Endothelial cell (in vitro differentiated cells): ENCODE measurements around the gene TPP2. TPM values are rescaled to one million over a fixed set of nuclear protein-coding genes. Genes with fewer than 3 reads are reported as not detected.

ENCODE experiments used
- DNase-seq: peaks from one replicate; pipeline ENCODE4 v3.0.0; 2021; ENCODE audit warnings: low spot score
- H3K27ac Mint-ChIP-seq: one replicate; pipeline ENCODE4 v1.8.0; 2021; ENCODE audit warnings: mixed read lengths, inconsistent platforms; ENCODE audit not compliant: unreplicated experiment
- H3K27me3 Mint-ChIP-seq: one replicate; pipeline ENCODE4 v1.8.0; 2021; ENCODE audit warnings: mild to moderate bottlenecking, moderate library complexity, mixed read lengths, inconsistent platforms; ENCODE audit not compliant: unreplicated experiment
- H3K36me3 Mint-ChIP-seq: one replicate; pipeline ENCODE4 v1.8.0; 2021; ENCODE audit warnings: mild to moderate bottlenecking, low read depth, mixed read lengths, inconsistent platforms; ENCODE audit not compliant: unreplicated experiment
- H3K4me1 Mint-ChIP-seq: one replicate; pipeline ENCODE4 v1.8.0; 2021; ENCODE audit warnings: mild to moderate bottlenecking, mixed read lengths, inconsistent platforms; ENCODE audit not compliant: unreplicated experiment
- H3K4me3 Mint-ChIP-seq: one replicate; pipeline ENCODE4 v1.8.0; 2021; ENCODE audit warnings: mild to moderate bottlenecking, mixed read lengths, inconsistent platforms; ENCODE audit not compliant: unreplicated experiment
- H3K9me3 Mint-ChIP-seq: one replicate; pipeline ENCODE4 v1.8.0; 2021; ENCODE audit warnings: mixed read lengths, inconsistent platforms; ENCODE audit not compliant: unreplicated experiment
- total RNA-seq: library from RNA; stranded (reverse); fragmentation: NEBNext Ultra II Directional; extraction: Animal tissue kit (Norgen Biotek cat#: 25700); gene quantifications from one replicate; pipeline ENCODE4 v1.2.1, GENCODE V29; 2021; ENCODE audit not compliant: unreplicated experiment
- TF ChIP-seq, protein P1 (sequence below): fragments of 200-600 bp; sonication (generic); IDR thresholded peaks from one replicate; pipeline ENCODE4 v1.5.0; 2021; ENCODE audit warnings: antibody characterized with exemption; ENCODE audit not compliant: unreplicated experiment

TPP2 gene
- total RNA-seq, 1 donor from 2014 or later: 91.2 TPM

DNA sequence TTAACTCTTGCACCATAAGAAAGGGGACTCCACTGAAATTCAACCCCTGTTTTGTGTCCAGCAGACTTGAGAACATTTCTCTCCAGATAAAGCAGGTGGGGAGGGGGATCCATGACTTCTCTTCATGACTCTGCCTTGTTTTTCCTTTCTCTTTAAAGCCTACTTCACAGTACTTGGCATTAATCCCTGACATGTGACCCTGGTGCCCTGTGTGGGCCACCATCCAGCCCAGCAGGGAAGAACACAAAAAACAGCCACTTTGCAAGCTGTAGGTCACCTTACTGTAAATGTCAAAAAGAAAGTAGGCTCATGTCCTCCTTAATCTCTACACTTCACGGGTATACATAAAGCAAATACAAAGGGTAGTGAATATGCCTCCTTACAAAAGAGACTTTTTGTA, 30.3 kb upstream of the TPP2 start:
- TF ChIP-seq, protein P1, sequence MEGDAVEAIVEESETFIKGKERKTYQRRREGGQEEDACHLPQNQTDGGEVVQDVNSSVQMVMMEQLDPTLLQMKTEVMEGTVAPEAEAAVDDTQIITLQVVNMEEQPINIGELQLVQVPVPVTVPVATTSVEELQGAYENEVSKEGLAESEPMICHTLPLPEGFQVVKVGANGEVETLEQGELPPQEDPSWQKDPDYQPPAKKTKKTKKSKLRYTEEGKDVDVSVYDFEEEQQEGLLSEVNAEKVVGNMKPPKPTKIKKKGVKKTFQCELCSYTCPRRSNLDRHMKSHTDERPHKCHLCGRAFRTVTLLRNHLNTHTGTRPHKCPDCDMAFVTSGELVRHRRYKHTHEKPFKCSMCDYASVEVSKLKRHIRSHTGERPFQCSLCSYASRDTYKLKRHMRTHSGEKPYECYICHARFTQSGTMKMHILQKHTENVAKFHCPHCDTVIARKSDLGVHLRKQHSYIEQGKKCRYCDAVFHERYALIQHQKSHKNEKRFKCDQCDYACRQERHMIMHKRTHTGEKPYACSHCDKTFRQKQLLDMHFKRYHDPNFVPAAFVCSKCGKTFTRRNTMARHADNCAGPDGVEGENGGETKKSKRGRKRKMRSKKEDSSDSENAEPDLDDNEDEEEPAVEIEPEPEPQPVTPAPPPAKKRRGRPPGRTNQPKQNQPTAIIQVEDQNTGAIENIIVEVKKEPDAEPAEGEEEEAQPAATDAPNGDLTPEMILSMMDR: no peak
- Mint-ChIP-seq H3K36me3 (no peaks in the 10 kb centered on the region), H3K27ac (no peak overlapping the region), H3K4me1 (no peaks in the 10 kb centered on the region), H3K4me3 (no peak overlapping the region), H3K27me3 (no peaks in the 10 kb centered on the region), H3K9me3 (no peaks in the 10 kb centered on the region)
- no peak for DNase-seq

DNA sequence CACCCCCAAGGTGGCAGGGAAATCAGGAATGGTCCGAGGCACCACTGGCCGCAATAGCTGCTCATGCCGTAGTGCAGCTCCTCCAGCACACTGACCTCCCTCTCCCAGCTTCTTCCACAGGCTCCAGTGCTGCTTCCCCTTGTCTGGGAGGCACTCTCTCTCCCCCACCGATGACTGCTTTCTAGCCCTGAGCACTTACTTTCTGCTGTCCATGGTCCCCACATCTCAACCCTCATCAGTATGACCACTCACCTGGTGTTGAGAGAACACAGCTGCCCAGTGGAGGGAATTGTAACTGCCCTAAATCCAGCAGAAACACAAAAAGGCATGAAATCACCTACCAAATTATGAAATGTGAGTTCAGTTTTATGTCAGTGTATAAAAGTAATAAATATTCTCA, 28.9 kb upstream of the TPP2 start:
- no peaks in the 10 kb centered on the region for H3K4me1 Mint-ChIP-seq
- no peak overlapping the region for H3K27ac Mint-ChIP-seq
- H3K9me3 Mint-ChIP-seq: no peaks in the 10 kb centered on the region
- no peaks in the 10 kb centered on the region for H3K36me3 Mint-ChIP-seq
- H3K4me3 Mint-ChIP-seq: no peak overlapping the region
- TF ChIP-seq, protein P1: no peak
- DNase-seq: no peak
- H3K27me3 Mint-ChIP-seq: no peaks in the 10 kb centered on the region

DNA sequence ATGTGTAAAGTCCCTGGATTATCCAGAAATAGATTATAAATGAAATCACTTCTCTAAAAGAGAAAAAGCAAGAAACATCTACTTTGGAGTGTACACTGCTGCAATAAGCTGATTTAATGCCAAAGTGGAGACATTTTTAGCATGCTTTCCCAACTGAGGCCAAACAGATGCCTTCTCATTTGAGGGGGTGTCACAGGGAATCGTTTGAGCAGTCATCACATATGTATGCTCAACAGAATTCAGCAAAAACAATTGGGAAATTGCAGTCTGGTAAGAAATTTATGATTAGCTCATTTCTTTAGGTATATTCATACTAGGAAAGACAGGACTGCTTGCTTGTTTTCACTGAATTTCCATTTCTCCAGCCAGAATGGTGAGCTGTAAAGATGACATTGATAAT, 27.3 kb upstream of the TPP2 start:
- no peaks in the 10 kb centered on the region for H3K4me1 Mint-ChIP-seq
- no peak overlapping the region for H3K4me3 Mint-ChIP-seq
- H3K27ac Mint-ChIP-seq: no peak overlapping the region
- no peaks in the 10 kb centered on the region for H3K9me3 Mint-ChIP-seq
- H3K36me3 Mint-ChIP-seq: no peaks in the 10 kb centered on the region
- TF ChIP-seq, protein P1: no peak
- no peaks in the 10 kb centered on the region for H3K27me3 Mint-ChIP-seq
- DNase-seq: no peak

DNA sequence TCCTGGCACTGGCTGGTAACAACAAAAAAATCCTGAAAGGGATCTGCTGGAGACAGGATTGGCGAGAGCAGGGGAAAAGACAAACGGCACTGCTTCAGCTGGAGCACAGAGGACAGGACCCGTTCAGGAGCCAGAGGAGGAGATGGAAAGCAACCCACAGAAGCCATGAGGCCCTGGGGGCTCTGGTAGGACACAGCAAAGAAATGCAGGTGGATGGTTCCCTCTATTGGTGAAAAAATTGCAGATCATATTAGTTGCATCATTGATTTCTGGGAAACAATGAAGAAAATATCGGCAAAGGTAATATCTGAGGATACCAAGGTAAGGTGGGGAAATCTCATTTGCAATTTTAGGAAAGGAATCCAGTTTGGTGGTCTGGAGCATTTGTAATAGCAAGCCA, 25.7 kb upstream of the TPP2 start:
- no peaks in the 10 kb centered on the region for H3K27me3 Mint-ChIP-seq
- TF ChIP-seq, protein P1: no peak
- no peak for DNase-seq
- H3K36me3 Mint-ChIP-seq: no peaks in the 10 kb centered on the region
- no peaks in the 10 kb centered on the region for H3K4me1 Mint-ChIP-seq
- no peak overlapping the region for H3K27ac Mint-ChIP-seq
- H3K4me3 Mint-ChIP-seq: no peak overlapping the region
- H3K9me3 Mint-ChIP-seq: no peaks in the 10 kb centered on the region

DNA sequence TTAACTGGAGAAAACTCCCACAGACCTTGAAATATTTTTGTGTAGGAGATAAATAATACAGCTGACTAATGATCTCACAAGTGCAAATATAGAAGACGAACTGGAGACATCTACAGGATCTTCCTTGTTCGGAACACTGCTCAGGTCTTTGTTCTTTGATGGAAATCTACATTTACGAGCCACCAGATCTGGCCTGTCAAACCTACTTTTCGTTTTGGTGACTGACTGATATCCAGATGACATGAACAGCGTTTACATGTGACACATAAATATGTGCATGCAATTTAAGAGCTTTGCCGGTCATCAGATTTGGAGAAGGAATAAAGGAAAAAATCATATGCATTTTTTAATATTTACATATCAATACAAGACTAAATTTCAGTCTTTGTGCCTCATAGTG, 24.5 kb upstream of the TPP2 start:
- DNase-seq: no peak
- H3K27me3 Mint-ChIP-seq: no peaks in the 10 kb centered on the region
- H3K4me1 Mint-ChIP-seq: no peaks in the 10 kb centered on the region
- H3K36me3 Mint-ChIP-seq: no peaks in the 10 kb centered on the region
- H3K9me3 Mint-ChIP-seq: no peaks in the 10 kb centered on the region
- no peak overlapping the region for H3K27ac Mint-ChIP-seq
- TF ChIP-seq, protein P1: no peak
- no peak overlapping the region for H3K4me3 Mint-ChIP-seq
